ENCODE measurements around the gene GPR12. TPM values are rescaled to one million over a fixed set of nuclear protein-coding genes. Genes with fewer than 3 reads are reported as not detected.

The GPR12 gene
- polyA plus RNA-seq, 3 donors = 0.03 to 0.04 TPM; not detected in 1

GRCh38 chr13:26706381-26706780 lies 54.2 kb downstream of the GPR12 start:
- DNase-seq = no peak

DNA sequence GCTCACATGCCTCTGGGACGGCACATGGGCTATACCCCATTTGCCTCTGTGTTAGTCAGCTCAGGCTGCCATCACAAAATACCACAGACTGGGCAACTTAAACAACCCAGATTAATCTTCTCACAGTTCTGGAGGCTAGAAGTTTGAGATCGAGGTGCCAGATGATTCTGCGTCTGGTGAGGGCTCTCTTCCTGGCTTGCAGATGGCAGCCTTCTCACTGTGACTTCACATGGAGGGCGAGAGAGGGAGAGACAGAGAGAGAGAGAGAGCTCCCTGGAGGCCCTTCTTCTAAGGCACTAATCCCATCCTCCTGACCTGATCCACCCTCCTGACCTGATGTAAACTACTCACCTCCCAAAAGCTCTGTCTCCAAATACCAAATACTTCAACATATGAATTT lies 55.0 kb downstream of the GPR12 start:
- no peak for DNase-seq

Other genes starting within 250 kb of the GPR12 start
- gene WASF3, start 203.1 kb downstream of the GPR12 start, polyA plus RNA-seq (ENCODE audit: insufficient read length in 3 of 3) = 10 to 100 TPM; 41.4 to 54.2 (median 47.7) TPM

All from renal pelvis (tissue), 4 donors.